OCI-LY1 (cell line): ENCODE measurements around the gene BCL10.
A peak's percentile ranks its signal among the peaks of the same experiment; 100 is the strongest.

Experiments
- H2AFZ ChIP-seq: fragments of 200-600 bp; sonication (generic), shearing (Covaris generic); 2 replicates; pipeline ENCODE4 v1.6.0; 2014; ENCODE audit warnings: antibody characterized with exemption, mild to moderate bottlenecking, low read length
- H3F3A ChIP-seq: fragments of 200-600 bp; sonication (generic), shearing (Covaris generic); 2 replicates; pipeline ENCODE4 v1.6.0; 2014; ENCODE audit warnings: mild to moderate bottlenecking, antibody characterized with exemption, low read length, moderate library complexity; ENCODE audit not compliant: insufficient read depth
- H3K27ac ChIP-seq: fragments of 200-600 bp; sonication (generic); 2 replicates; pipeline ENCODE4 v1.5.1; 2014; ENCODE audit warnings: low read length, mixed run types, mild to moderate bottlenecking, low read depth; ENCODE audit not compliant: poor library complexity, severe bottlenecking
- H3K27me3 ChIP-seq: fragments of 200-600 bp; sonication (generic); 2 replicates; pipeline ENCODE4 v1.6.0; 2014; ENCODE audit warnings: antibody characterized with exemption, mild to moderate bottlenecking, low read length, moderate library complexity; ENCODE audit not compliant: insufficient read depth
- H3K36me3 ChIP-seq: fragments of 200-600 bp; sonication (generic); 2 replicates; pipeline ENCODE4 v1.6.1; 2014; ENCODE audit warnings: mild to moderate bottlenecking, antibody characterized with exemption, low read length, moderate library complexity, mixed read lengths; ENCODE audit not compliant: insufficient read depth
- H3K4me1 ChIP-seq: fragments of 200-600 bp; sonication (generic); 2 replicates; pipeline ENCODE4 v1.5.1; 2014; ENCODE audit warnings: mild to moderate bottlenecking, low read length, moderate library complexity; ENCODE audit not compliant: insufficient read depth, severe bottlenecking
- H3K4me2 ChIP-seq: fragments of 200-600 bp; sonication (generic), shearing (Covaris generic); 2 replicates; pipeline ENCODE4 v1.6.1; 2014; ENCODE audit warnings: low read length
- H3K4me3 ChIP-seq: fragments of 200-600 bp; sonication (generic); 2 replicates; pipeline ENCODE4 v1.5.1; 2014; ENCODE audit warnings: low read length, low read depth, mild to moderate bottlenecking, mixed read lengths; ENCODE audit not compliant: poor library complexity, severe bottlenecking
- H3K79me2 ChIP-seq: fragments of 200-600 bp; shearing (Covaris generic); 2 replicates; pipeline ENCODE4 v1.6.1; 2016; ENCODE audit warnings: mixed run types, low read length, mixed read lengths; ENCODE audit not compliant: insufficient read depth
- H3K9ac ChIP-seq: fragments of 200-600 bp; sonication (generic), shearing (Covaris generic); 2 replicates; pipeline ENCODE4 v1.6.1; 2014; ENCODE audit warnings: mild to moderate bottlenecking, low read length, mixed read lengths
- H3K9me2 ChIP-seq: fragments of 200-600 bp; sonication (generic), shearing (Covaris generic); 2 replicates; pipeline ENCODE4 v1.6.1; 2014; ENCODE audit warnings: low read depth, mild to moderate bottlenecking, low read length, mixed read lengths
- H3K9me3 ChIP-seq: fragments of 200-600 bp; shearing (Covaris generic); 2 replicates; pipeline ENCODE4 v1.6.1; 2014; ENCODE audit warnings: low read length, mixed read lengths
- H4K20me1 ChIP-seq: fragments of 200-600 bp; sonication (generic), shearing (Covaris generic); 2 replicates; pipeline ENCODE4 v1.6.0; 2016; ENCODE audit warnings: mild to moderate bottlenecking, low read length; ENCODE audit not compliant: insufficient read depth
- EZH2 ChIP-seq: fragments of 200-600 bp; sonication (generic), shearing (Covaris generic); IDR thresholded peaks from 2 replicates; pipeline ENCODE4 v1.8.0; 2017; ENCODE audit warnings: borderline replicate concordance, mixed run types, mild to moderate bottlenecking, antibody characterized with exemption, low read length, moderate library complexity, mixed read lengths
- TF ChIP-seq, protein P1 (sequence below): fragments of 200-600 bp; sonication (generic), shearing (Covaris generic); IDR thresholded peaks from 2 replicates; pipeline ENCODE4 v1.5.1; 2017; ENCODE audit warnings: mild to moderate bottlenecking, antibody characterized with exemption, low read length, moderate library complexity, mixed read lengths

BCL10 gene

DNA sequence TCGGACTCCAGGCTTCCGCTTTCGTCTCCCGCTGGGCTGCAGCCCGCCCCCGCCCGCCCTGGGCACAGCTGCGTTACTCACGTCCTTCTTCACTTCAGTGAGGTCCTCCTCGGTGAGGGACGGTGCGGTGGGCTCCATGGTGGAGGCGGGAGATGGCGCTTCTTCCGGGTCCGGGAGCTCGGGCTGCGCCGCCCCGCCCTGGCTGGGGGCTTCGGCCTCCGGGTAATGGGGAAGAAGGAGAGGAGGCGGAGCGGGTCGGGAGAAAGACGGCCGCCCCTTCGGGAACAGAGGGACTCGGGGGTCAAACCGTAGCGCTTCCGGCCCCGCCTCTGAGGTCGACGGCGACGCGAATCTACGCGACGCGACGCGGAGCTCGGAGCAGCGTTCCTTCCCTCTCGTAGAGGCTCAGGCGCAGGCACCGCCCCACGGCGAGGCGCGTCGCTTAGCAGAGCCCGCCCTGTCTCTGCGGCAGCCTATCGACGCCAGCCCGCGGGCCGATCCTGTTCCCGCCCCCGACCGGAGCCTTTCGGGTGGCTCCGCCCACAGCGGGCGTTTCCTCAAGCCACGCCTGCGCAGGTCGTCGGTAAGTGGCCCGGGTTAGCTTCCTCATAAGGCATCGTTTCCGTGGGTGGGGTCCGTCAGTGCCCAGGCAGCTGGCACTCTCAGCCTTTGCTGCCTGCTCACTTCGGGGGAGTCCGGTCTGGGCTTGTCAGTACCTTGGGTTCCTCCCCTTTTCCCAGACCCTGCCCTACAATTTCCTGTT is at the start of gene BCL10:
Gene BCL10, minus strand, starts transcription at position 418 of the 763 bp plus-strand sequence. Its CDS starts 280 bp downstream, at position 138.
- H3K4me1 ChIP-seq = peaks cover 24% of the 10 kb centered on the region
- peaks cover 15% of the 10 kb centered on the region for H3K36me3 ChIP-seq
- H3K9me3 ChIP-seq = no peaks in the 10 kb centered on the region
- H3K9ac ChIP-seq = peak within 1 kb of the TSS; percentile 81
- TF ChIP-seq, protein P1, sequence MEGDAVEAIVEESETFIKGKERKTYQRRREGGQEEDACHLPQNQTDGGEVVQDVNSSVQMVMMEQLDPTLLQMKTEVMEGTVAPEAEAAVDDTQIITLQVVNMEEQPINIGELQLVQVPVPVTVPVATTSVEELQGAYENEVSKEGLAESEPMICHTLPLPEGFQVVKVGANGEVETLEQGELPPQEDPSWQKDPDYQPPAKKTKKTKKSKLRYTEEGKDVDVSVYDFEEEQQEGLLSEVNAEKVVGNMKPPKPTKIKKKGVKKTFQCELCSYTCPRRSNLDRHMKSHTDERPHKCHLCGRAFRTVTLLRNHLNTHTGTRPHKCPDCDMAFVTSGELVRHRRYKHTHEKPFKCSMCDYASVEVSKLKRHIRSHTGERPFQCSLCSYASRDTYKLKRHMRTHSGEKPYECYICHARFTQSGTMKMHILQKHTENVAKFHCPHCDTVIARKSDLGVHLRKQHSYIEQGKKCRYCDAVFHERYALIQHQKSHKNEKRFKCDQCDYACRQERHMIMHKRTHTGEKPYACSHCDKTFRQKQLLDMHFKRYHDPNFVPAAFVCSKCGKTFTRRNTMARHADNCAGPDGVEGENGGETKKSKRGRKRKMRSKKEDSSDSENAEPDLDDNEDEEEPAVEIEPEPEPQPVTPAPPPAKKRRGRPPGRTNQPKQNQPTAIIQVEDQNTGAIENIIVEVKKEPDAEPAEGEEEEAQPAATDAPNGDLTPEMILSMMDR = no peak
- TF ChIP-seq EZH2 = no peak
- H3K4me3 ChIP-seq = peak within 1 kb of the TSS; percentile 85
- peaks cover 36% of the 10 kb centered on the region for H3K79me2 ChIP-seq
- H3F3A ChIP-seq = no peaks in the 10 kb centered on the region
- H2AFZ ChIP-seq = peak within 1 kb of the TSS; percentile 1; the same call in 1 of the 2 replicates
- no peaks in the 10 kb centered on the region for H3K27me3 ChIP-seq
- peak within 1 kb of the TSS; percentile 83 for H3K27ac ChIP-seq
- peak within 1 kb of the TSS; percentile 89 for H3K4me2 ChIP-seq
- no peaks in the 10 kb centered on the region for H4K20me1 ChIP-seq
- H3K9me2 ChIP-seq = no peaks in the 10 kb centered on the region

DNA sequence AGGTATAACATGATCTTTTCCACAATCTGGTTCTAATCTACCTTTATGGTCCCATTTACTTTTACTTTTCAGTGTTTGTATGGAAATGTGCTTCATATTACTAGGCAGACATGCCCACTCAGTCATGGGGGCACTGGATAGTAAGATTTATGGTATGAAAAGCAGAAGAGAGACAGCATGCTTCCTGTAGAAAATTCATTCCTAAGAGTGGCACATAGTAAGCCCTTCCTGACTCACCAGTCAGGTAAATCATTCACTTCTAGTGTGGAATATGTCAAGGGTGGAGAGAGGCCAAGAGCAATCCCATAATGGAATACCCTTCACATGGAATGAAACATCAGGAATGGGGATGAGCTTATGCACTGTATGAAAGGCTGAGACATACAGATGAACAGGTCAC is 49.5 kb upstream of the BCL10 start:
- Histone ChIP-seq H3K9me3 (no peaks in the 10 kb centered on the region), H3K27me3 (no peaks in the 10 kb centered on the region), H2AFZ (no peak overlapping the region), H3K36me3 (no peaks in the 10 kb centered on the region), H3K9ac (no peak overlapping the region), H3K4me3 (no peak overlapping the region), H3F3A (no peaks in the 10 kb centered on the region), H3K4me2 (no peak overlapping the region), H3K79me2 (no peaks in the 10 kb centered on the region), H3K9me2 (no peaks in the 10 kb centered on the region), H3K27ac (no peak overlapping the region), H3K4me1 (no peaks in the 10 kb centered on the region), H4K20me1 (no peaks in the 10 kb centered on the region)
- TF ChIP-seq, protein P1 = no peak
- no peak for TF ChIP-seq EZH2

DNA sequence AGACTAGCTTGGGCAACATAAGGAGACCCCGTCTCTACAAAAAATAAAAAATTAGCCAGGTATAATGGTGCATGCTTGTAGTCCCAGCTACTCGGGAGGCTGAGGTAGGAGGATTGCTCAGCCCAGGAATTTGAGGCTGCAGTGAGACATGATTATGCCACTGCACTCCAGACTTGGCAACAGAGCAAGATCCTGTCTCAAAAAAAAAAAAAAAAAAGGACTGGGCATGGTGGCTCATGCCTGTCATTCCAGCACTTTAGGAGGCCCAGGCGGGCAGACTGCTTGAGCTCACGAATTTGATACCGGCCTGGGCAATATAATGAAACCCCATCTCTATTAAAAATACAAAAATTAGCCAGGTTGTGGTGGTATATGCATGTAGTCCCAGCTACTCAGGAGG is 47.3 kb upstream of the BCL10 start:
- H3K79me2 ChIP-seq = no peaks in the 10 kb centered on the region

More for the DNA sequence above, 47.3 kb upstream of the BCL10 start:
- Histone ChIP-seq H3K27ac (no peak overlapping the region), H3K9me2 (no peaks in the 10 kb centered on the region), H3K9me3 (no peaks in the 10 kb centered on the region), H3K27me3 (no peaks in the 10 kb centered on the region), H3K36me3 (no peaks in the 10 kb centered on the region), H3K4me3 (no peak overlapping the region), H3K4me1 (no peaks in the 10 kb centered on the region), H4K20me1 (no peaks in the 10 kb centered on the region), H3K9ac (no peak overlapping the region), H2AFZ (no peak overlapping the region), H3F3A (no peaks in the 10 kb centered on the region), H3K4me2 (no peak overlapping the region)
- TF ChIP-seq, protein P1 = no peak
- TF ChIP-seq EZH2 = no peak
